PC-3 (cell line): Measurements from ENCODE around the gene ADCY5. TPM values are rescaled to one million over a fixed set of nuclear protein-coding genes. Genes with fewer than 3 reads are reported as not detected.

Source experiments
- ATAC-seq: fragments of 200-7000 bp; cut with Tn5 transposase; 2 replicates; pipeline ENCODE4 v1.9.1; 2020; ENCODE audit warnings: mild to moderate bottlenecking, moderate library complexity
- BruUV-seq: library from RNA; stranded (reverse); fragments of 400-500 nt; replicated peaks from 2 replicates; lab custom pipeline; 2021; lab: Mats Ljungman, UMichigan
- CTCF ChIA-PET: fragments of 300-600 bp; sonication (Branson Sonifier 250); formaldehyde crosslinking; loops from one replicate; lab custom pipeline; 2022; ENCODE audit warnings: antibody characterized with exemption; lab: Charles Lee
- POLR2A ChIA-PET: fragments of 300-600 bp; sonication (Branson Sonifier 250); formaldehyde crosslinking; loops from one replicate; lab custom pipeline; 2022; ENCODE audit warnings: antibody characterized with exemption; ENCODE audit not compliant: unreplicated experiment; lab: Charles Lee
- DNase-seq: peaks from one replicate; pipeline ENCODE4 v3.0.0-alpha.2; 2015
- H2AFZ ChIP-seq: fragments of 300-600 bp; sonication (generic); 2 replicates; pipeline ENCODE4 v1.6.0; 2016; ENCODE audit warnings: antibody characterized with exemption, low read length
- H3F3A ChIP-seq: fragments of 300-600 bp; sonication (generic); one replicate; pipeline ENCODE4 v1.6.0; 2017; ENCODE audit warnings: antibody characterized with exemption, low read length, control low read depth, mild to moderate bottlenecking; ENCODE audit not compliant: unreplicated experiment
- H3K27ac ChIP-seq: fragments of 300-600 bp; sonication (generic); 2 replicates; pipeline ENCODE4 v1.5.1; 2016; ENCODE audit warnings: mild to moderate bottlenecking, low read length
- H3K27me3 ChIP-seq: fragments of 300-600 bp; sonication (generic); 2 replicates; pipeline ENCODE4 v1.6.1; 2016; ENCODE audit warnings: low read length, mixed read lengths
- H3K36me3 ChIP-seq: fragments of 300-600 bp; sonication (generic); 2 replicates; pipeline ENCODE4 v1.6.1; 2016; ENCODE audit warnings: low read depth, mixed run types, low read length, mixed read lengths
- H3K4me1 ChIP-seq: fragments of 300-600 bp; sonication (generic); 2 replicates; pipeline ENCODE4 v1.5.1; 2016; ENCODE audit warnings: low read length; ENCODE audit not compliant: insufficient read depth
- H3K4me2 ChIP-seq: fragments of 300-600 bp; sonication (generic); 2 replicates; pipeline ENCODE4 v1.6.0; 2016; ENCODE audit warnings: low read length
- H3K4me3 ChIP-seq: fragments of 300-600 bp; sonication (generic); 2 replicates; pipeline ENCODE4 v1.5.1; 2016; ENCODE audit warnings: mild to moderate bottlenecking, low read length, mixed read lengths
- H3K79me2 ChIP-seq: fragments of 300-600 bp; sonication (generic); 2 replicates; pipeline ENCODE4 v1.6.1; 2017; ENCODE audit warnings: low read length, mixed read lengths
- H3K9ac ChIP-seq: fragments of 300-600 bp; sonication (generic); 2 replicates; pipeline ENCODE4 v1.6.0; 2016; ENCODE audit warnings: mild to moderate bottlenecking, low read length
- H3K9me2 ChIP-seq: fragments of 300-600 bp; sonication (generic); replicated peaks from 2 replicates; pipeline ENCODE4 v1.6.1; 2016; ENCODE audit warnings: mixed run types, low read length, mixed read lengths
- H3K9me3 ChIP-seq: fragments of 300-600 bp; sonication (generic); 2 replicates; pipeline ENCODE4 v1.6.1; 2016; ENCODE audit warnings: low read length, mixed read lengths
- H4K20me1 ChIP-seq: fragments of 300-600 bp; sonication (generic); 2 replicates; pipeline ENCODE4 v1.6.1; 2016; ENCODE audit warnings: low read length, mixed read lengths
- EZH2 ChIP-seq: fragments of 300-600 bp; sonication (generic); IDR thresholded peaks from one replicate; pipeline ENCODE4 v1.6.1; 2017; ENCODE audit warnings: antibody characterized with exemption, mild to moderate bottlenecking, low read length; ENCODE audit not compliant: unreplicated experiment
- EZH2phosphoT487 ChIP-seq: fragments of 300-600 bp; sonication (generic); IDR thresholded peaks from 2 replicates; pipeline ENCODE4 v1.6.1; 2018; ENCODE audit warnings: mild to moderate bottlenecking, antibody characterized with exemption, low read length, borderline replicate concordance
- intact Hi-C: fragments of 100-400 bp; cut with micrococcal nuclease; formaldehyde crosslinking; loops from 2 replicates; pipeline ENCODE4 v1.9.0; 2023
- total RNA-seq: library from RNA; depleted of rRNA; stranded (reverse); fragments of >200 nt; gene quantifications from 2 replicates; pipeline ENCODE4 v1.2.3, GENCODE V29; 2014
- TF ChIP-seq, protein P1 (sequence below): fragments of 300-600 bp; sonication (generic); conservative IDR thresholded peaks from 2 replicates; pipeline ENCODE4 v1.5.1; 2017; ENCODE audit warnings: antibody characterized with exemption, low read depth, mild to moderate bottlenecking, low read length

Gene ADCY5
- total RNA-seq, 1 experiment from 2014 or later = not detected

GRCh38 chr3:123447416-123447748 lies 1.5 kb downstream of the ADCY5 start:
- Histone ChIP-seq H4K20me1 (no peaks in the 10 kb centered on the region), H3K27me3 (peaks cover 72% of the 10 kb centered on the region), H3K36me3 (no peaks in the 10 kb centered on the region), H3K9ac (no peak overlapping the region), H3K4me3 (no peak overlapping the region), H3K79me2 (no peaks in the 10 kb centered on the region), H3K4me2 (no peak overlapping the region), H2AFZ (no peak overlapping the region), H3K9me2 (no peaks in the 10 kb centered on the region), H3F3A (no peaks in the 10 kb centered on the region), H3K9me3 (no peaks in the 10 kb centered on the region), H3K4me1 (no peaks in the 10 kb centered on the region), H3K27ac (no peak overlapping the region)
- ATAC-seq (no peak), DNase-seq (no peak)
- CTCF ChIA-PET = no interaction called here
- intact Hi-C loops = no loop called here
- POLR2A ChIA-PET = no interaction called here
- BruUV-seq = no TSS peak
- TF ChIP-seq EZH2 (no peak), EZH2phosphoT487 (no peak)
- TF ChIP-seq, protein P1, sequence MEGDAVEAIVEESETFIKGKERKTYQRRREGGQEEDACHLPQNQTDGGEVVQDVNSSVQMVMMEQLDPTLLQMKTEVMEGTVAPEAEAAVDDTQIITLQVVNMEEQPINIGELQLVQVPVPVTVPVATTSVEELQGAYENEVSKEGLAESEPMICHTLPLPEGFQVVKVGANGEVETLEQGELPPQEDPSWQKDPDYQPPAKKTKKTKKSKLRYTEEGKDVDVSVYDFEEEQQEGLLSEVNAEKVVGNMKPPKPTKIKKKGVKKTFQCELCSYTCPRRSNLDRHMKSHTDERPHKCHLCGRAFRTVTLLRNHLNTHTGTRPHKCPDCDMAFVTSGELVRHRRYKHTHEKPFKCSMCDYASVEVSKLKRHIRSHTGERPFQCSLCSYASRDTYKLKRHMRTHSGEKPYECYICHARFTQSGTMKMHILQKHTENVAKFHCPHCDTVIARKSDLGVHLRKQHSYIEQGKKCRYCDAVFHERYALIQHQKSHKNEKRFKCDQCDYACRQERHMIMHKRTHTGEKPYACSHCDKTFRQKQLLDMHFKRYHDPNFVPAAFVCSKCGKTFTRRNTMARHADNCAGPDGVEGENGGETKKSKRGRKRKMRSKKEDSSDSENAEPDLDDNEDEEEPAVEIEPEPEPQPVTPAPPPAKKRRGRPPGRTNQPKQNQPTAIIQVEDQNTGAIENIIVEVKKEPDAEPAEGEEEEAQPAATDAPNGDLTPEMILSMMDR = no peak

DNA sequence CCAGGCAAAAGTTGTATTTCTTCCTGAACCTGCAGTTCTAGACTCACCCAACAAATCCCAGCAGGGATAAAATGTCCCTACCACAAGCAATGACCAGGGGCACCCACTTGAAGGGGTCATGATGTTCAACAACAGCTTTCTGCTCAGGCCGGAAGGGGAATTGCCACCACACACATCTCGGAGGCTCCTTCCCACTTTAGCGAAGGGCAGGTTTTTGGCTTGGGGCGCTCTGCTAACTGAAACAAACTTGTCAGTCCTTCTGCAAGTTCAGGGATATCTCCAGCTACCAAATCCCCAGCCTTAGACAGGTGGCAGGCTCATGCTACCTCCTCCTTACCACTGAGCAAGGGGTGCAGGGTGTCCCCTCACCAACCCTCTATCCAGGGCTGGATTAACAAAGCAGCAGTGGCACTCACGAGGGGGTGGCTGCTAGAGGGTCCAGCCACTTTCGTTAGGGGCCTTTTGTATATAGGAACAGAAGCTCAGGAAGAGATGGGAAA lies 2.2 kb downstream of the ADCY5 start:
- Histone ChIP-seq H3K36me3 (no peaks in the 10 kb centered on the region), H3K4me1 (no peaks in the 10 kb centered on the region), H2AFZ (no peak overlapping the region), H3K79me2 (no peaks in the 10 kb centered on the region), H3K9ac (no peak overlapping the region), H3K4me3 (no peak overlapping the region), H3K9me2 (no peaks in the 10 kb centered on the region), H3K9me3 (no peaks in the 10 kb centered on the region), H3K27me3 (peaks cover 79% of the 10 kb centered on the region), H3K4me2 (no peak overlapping the region), H3K27ac (no peak overlapping the region), H4K20me1 (no peaks in the 10 kb centered on the region), H3F3A (no peaks in the 10 kb centered on the region)
- TF ChIP-seq, protein P1 = no peak
- no peak for TF ChIP-seq EZH2phosphoT487
- TF ChIP-seq EZH2 = no peak
- ChIA-PET POLR2A (no interaction called here), CTCF (no interaction called here)
- ATAC-seq = no peak; the same call in 1 of the 2 replicates
- no TSS peak for BruUV-seq
- intact Hi-C loops = no loop called here
- no peak for DNase-seq

- ATAC-seq = no peak
These were observed 2.7 kb downstream of the ADCY5 start for GRCh38 chr3:123446210-123446609.

More at GRCh38 chr3:123446210-123446609, 2.7 kb downstream of the ADCY5 start:
- Histone ChIP-seq H3K27me3 (peaks cover 78% of the 10 kb centered on the region), H3K27ac (no peak overlapping the region), H2AFZ (no peak overlapping the region), H3K9ac (no peak overlapping the region), H3K36me3 (no peaks in the 10 kb centered on the region), H4K20me1 (no peaks in the 10 kb centered on the region), H3K79me2 (no peaks in the 10 kb centered on the region), H3K4me2 (no peak overlapping the region), H3K9me2 (no peaks in the 10 kb centered on the region), H3K4me1 (no peaks in the 10 kb centered on the region), H3F3A (no peaks in the 10 kb centered on the region), H3K4me3 (no peak overlapping the region), H3K9me3 (no peaks in the 10 kb centered on the region)
- CTCF ChIA-PET = no interaction called here
- no TSS peak for BruUV-seq
- POLR2A ChIA-PET = no interaction called here
- DNase-seq = no peak
- TF ChIP-seq, protein P1 = no peak
- TF ChIP-seq EZH2phosphoT487 (no peak), EZH2 (no peak)
- intact Hi-C loops = no loop called here
